Measurements from ENCODE around the gene IPMK.

GRCh38 chr10:58152673-58153263, 114.9 kb downstream of the IPMK start:
- TF ChIP-seq CTCF (IDR thresholded peaks at IDR 0.05; ENCODE audit: low read depth, low read length, poor library complexity, severe bottlenecking) (peak; percentile 73), EZH2phosphoT487 (IDR thresholded peaks at IDR 0.05; ENCODE audit: borderline replicate concordance, low read length) (no peak)

Measured in DOHH2 (cell line).